ENCODE measurements around the gene ISG20L2.

The ISG20L2 gene

GRCh38 chr1:156681196-156681960 is 47.2 kb downstream of the ISG20L2 start:
- Histone ChIP-seq H3K4me2 (peak overlapping the region; percentile 88), H3K4me3 (no peak overlapping the region), H3K36me3 (no peaks in the 10 kb centered on the region), H3K27ac (no peak overlapping the region), H3K4me1 (peaks cover 59% of the 10 kb centered on the region), H3K9me3 (no peaks in the 10 kb centered on the region), H3K9ac (no peak overlapping the region), H3K27me3 (peaks cover 50% of the 10 kb centered on the region), H4K20me1 (no peaks in the 10 kb centered on the region)
- TF ChIP-seq Cebpa-rat (IDR thresholded peaks at IDR 0.05) = no peak

- H3K27me3 ChIP-seq = peaks cover 64% of the 10 kb centered on the region
- no peak overlapping the region for H3K9ac ChIP-seq
- no peaks in the 10 kb centered on the region for H3K9me3 ChIP-seq
- no peak overlapping the region for H3K4me2 ChIP-seq
- H3K36me3 ChIP-seq = no peaks in the 10 kb centered on the region
- no peak overlapping the region for H3K4me3 ChIP-seq
- no peaks in the 10 kb centered on the region for H4K20me1 ChIP-seq
- H3K27ac ChIP-seq = no peak overlapping the region
- H3K4me1 ChIP-seq = peaks cover 72% of the 10 kb centered on the region
- no peak for TF ChIP-seq Cebpa-rat (IDR thresholded peaks at IDR 0.05)
These were observed 48.5 kb downstream of the ISG20L2 start for GRCh38 chr1:156680056-156680455.

GRCh38 chr1:156677616-156678596 is 50.7 kb downstream of the ISG20L2 start:
- Histone ChIP-seq H3K4me2 (peak overlapping the region; percentile 44), H3K4me1 (peaks cover 55% of the 10 kb centered on the region), H3K36me3 (no peaks in the 10 kb centered on the region), H3K4me3 (no peak overlapping the region), H3K27me3 (peaks cover 81% of the 10 kb centered on the region), H3K27ac (no peak overlapping the region), H3K9ac (no peak overlapping the region), H4K20me1 (no peaks in the 10 kb centered on the region), H3K9me3 (no peaks in the 10 kb centered on the region)
- TF ChIP-seq Cebpa-rat (IDR thresholded peaks at IDR 0.05) = no peak

GRCh38 chr1:156676820-156677615 is 51.5 kb downstream of the ISG20L2 start, which contains the start of gene NES:
TSS of gene NES (minus strand) at chr1:156677407. CDS start at chr1:156677264, 143 bp downstream.
- Histone ChIP-seq H4K20me1 (no peaks in the 10 kb centered on the region), H3K4me3 (peak within 1 kb of the TSS; percentile 46), H3K9me3 (no peaks in the 10 kb centered on the region), H3K27ac (no peak within 1 kb of the TSS), H3K4me2 (peak within 1 kb of the TSS; percentile 44), H3K27me3 (peaks cover 81% of the 10 kb centered on the region), H3K36me3 (no peaks in the 10 kb centered on the region), H3K4me1 (peaks cover 46% of the 10 kb centered on the region), H3K9ac (no peak within 1 kb of the TSS)
- no peak for TF ChIP-seq Cebpa-rat (IDR thresholded peaks at IDR 0.05)

- Histone ChIP-seq H3K27ac (no peak overlapping the region), H3K4me1 (peaks cover 40% of the 10 kb centered on the region), H3K36me3 (no peaks in the 10 kb centered on the region), H3K4me3 (no peak overlapping the region; the same call in 1 of the 2 replicates), H4K20me1 (no peaks in the 10 kb centered on the region), H3K9ac (peak overlapping the region; percentile 50; the same call in 1 of the 2 replicates), H3K4me2 (peak overlapping the region; percentile 44), H3K27me3 (peaks cover 80% of the 10 kb centered on the region), H3K9me3 (no peaks in the 10 kb centered on the region)
- no peak for TF ChIP-seq Cebpa-rat (IDR thresholded peaks at IDR 0.05)
These were observed 52.3 kb downstream of the ISG20L2 start for GRCh38 chr1:156676114-156676819.

GRCh38 chr1:156675210-156676113 is 53.1 kb downstream of the ISG20L2 start:
- TF ChIP-seq Cebpa-rat (IDR thresholded peaks at IDR 0.05) = no peak
- Histone ChIP-seq H3K27me3 (peaks cover 72% of the 10 kb centered on the region), H3K27ac (no peak overlapping the region), H3K4me3 (no peak overlapping the region), H3K36me3 (no peaks in the 10 kb centered on the region), H4K20me1 (no peaks in the 10 kb centered on the region), H3K4me1 (peaks cover 46% of the 10 kb centered on the region), H3K4me2 (peak overlapping the region; percentile 44), H3K9ac (peak overlapping the region; percentile 50; the same call in 1 of the 2 replicates), H3K9me3 (no peaks in the 10 kb centered on the region)

- H3K4me3 ChIP-seq = no peak overlapping the region
- no peaks in the 10 kb centered on the region for H4K20me1 ChIP-seq
- H3K4me2 ChIP-seq = no peak overlapping the region
- H3K4me1 ChIP-seq = peaks cover 65% of the 10 kb centered on the region
- no peaks in the 10 kb centered on the region for H3K9me3 ChIP-seq
- no peak overlapping the region for H3K9ac ChIP-seq
- H3K27ac ChIP-seq = no peak overlapping the region
- no peak for TF ChIP-seq Cebpa-rat (IDR thresholded peaks at IDR 0.05)
- no peaks in the 10 kb centered on the region for H3K36me3 ChIP-seq
- H3K27me3 ChIP-seq = peaks cover 53% of the 10 kb centered on the region
These were observed 55.0 kb downstream of the ISG20L2 start for GRCh38 chr1:156673387-156674121.
